Activated naive CD8-positive, alpha-beta T cell treated with anti-CD3 and anti-CD28 coated beads for 36 hours (primary cell): ENCODE measurements around the gene PRKN. TPM values are rescaled to one million over a fixed set of nuclear protein-coding genes. Genes with fewer than 3 reads are reported as not detected.

Source experiments
- DNase-seq: peaks from one replicate; pipeline ENCODE4 v3.0.0; 2021
- H3K27ac Mint-ChIP-seq: one replicate; pipeline ENCODE4 v1.8.0; 2022; ENCODE audit warnings: mild to moderate bottlenecking, moderate library complexity, mixed read lengths
- H3K27me3 Mint-ChIP-seq: one replicate; pipeline ENCODE4 v1.8.0; 2022; ENCODE audit warnings: mild to moderate bottlenecking, mixed read lengths
- H3K36me3 Mint-ChIP-seq: one replicate; pipeline ENCODE4 v1.8.0; 2021; ENCODE audit warnings: mild to moderate bottlenecking, mixed read lengths
- H3K4me1 Mint-ChIP-seq: one replicate; pipeline ENCODE4 v1.8.0; 2021; ENCODE audit warnings: mixed read lengths
- H3K4me3 Mint-ChIP-seq: one replicate; pipeline ENCODE4 v1.8.0; 2022; ENCODE audit warnings: mild to moderate bottlenecking, moderate library complexity, mixed read lengths
- H3K9me3 Mint-ChIP-seq: one replicate; pipeline ENCODE4 v1.8.0; 2022; ENCODE audit warnings: mixed read lengths
- total RNA-seq, 2 experiments: library from RNA; stranded (reverse); gene quantifications; one replicate each; pipeline ENCODE4 v1.2.3, GENCODE V29; 2021

Gene PRKN
- total RNA-seq, 2 experiments from 2014 or later = 0.26 to 0.52 TPM

GRCh38 chr6:162056061-162056460 is 671.5 kb downstream of the PRKN start:
- no peaks in the 10 kb centered on the region for H3K27me3 Mint-ChIP-seq
- no peaks in the 10 kb centered on the region for H3K36me3 Mint-ChIP-seq
- H3K27ac Mint-ChIP-seq = no peak overlapping the region
- H3K4me3 Mint-ChIP-seq = no peak overlapping the region
- no peaks in the 10 kb centered on the region for H3K9me3 Mint-ChIP-seq
- no peaks in the 10 kb centered on the region for H3K4me1 Mint-ChIP-seq
- no peak for DNase-seq

- peak; percentile 2 for DNase-seq
- Mint-ChIP-seq H3K27ac (no peak overlapping the region), H3K4me1 (no peaks in the 10 kb centered on the region), H3K4me3 (no peak overlapping the region), H3K9me3 (no peaks in the 10 kb centered on the region), H3K27me3 (no peaks in the 10 kb centered on the region), H3K36me3 (peaks cover under 1% of the 10 kb centered on the region)
These were observed 672.2 kb downstream of the PRKN start for GRCh38 chr6:162055365-162055764.

GRCh38 chr6:162053084-162053483 is 674.5 kb downstream of the PRKN start:
- Mint-ChIP-seq H3K4me1 (no peaks in the 10 kb centered on the region), H3K36me3 (peaks cover 2% of the 10 kb centered on the region), H3K4me3 (no peak overlapping the region), H3K27me3 (no peaks in the 10 kb centered on the region), H3K27ac (no peak overlapping the region), H3K9me3 (no peaks in the 10 kb centered on the region)
- no peak for DNase-seq

- no peak overlapping the region for H3K4me3 Mint-ChIP-seq
- DNase-seq = no peak
- H3K9me3 Mint-ChIP-seq = no peaks in the 10 kb centered on the region
- H3K27me3 Mint-ChIP-seq = no peaks in the 10 kb centered on the region
- no peaks in the 10 kb centered on the region for H3K4me1 Mint-ChIP-seq
- no peak overlapping the region for H3K27ac Mint-ChIP-seq
- peaks cover 3% of the 10 kb centered on the region for H3K36me3 Mint-ChIP-seq
These were observed 677.0 kb downstream of the PRKN start for GRCh38 chr6:162050579-162050978.

GRCh38 chr6:162046324-162046723 is 681.2 kb downstream of the PRKN start:
- no peak overlapping the region for H3K27ac Mint-ChIP-seq
- H3K27me3 Mint-ChIP-seq = no peaks in the 10 kb centered on the region
- H3K4me3 Mint-ChIP-seq = no peak overlapping the region
- DNase-seq = no peak
- H3K9me3 Mint-ChIP-seq = peaks cover 6% of the 10 kb centered on the region
- peaks cover 3% of the 10 kb centered on the region for H3K36me3 Mint-ChIP-seq
- no peaks in the 10 kb centered on the region for H3K4me1 Mint-ChIP-seq

GRCh38 chr6:162032620-162033019 is 694.9 kb downstream of the PRKN start:
- peaks cover 12% of the 10 kb centered on the region for H3K4me1 Mint-ChIP-seq
- peaks cover 4% of the 10 kb centered on the region for H3K36me3 Mint-ChIP-seq
- H3K27me3 Mint-ChIP-seq = no peaks in the 10 kb centered on the region
- no peak for DNase-seq
- no peaks in the 10 kb centered on the region for H3K9me3 Mint-ChIP-seq
- H3K4me3 Mint-ChIP-seq = no peak overlapping the region
- H3K27ac Mint-ChIP-seq = no peak overlapping the region

- Mint-ChIP-seq H3K36me3 (peaks cover 4% of the 10 kb centered on the region), H3K9me3 (peaks cover 2% of the 10 kb centered on the region), H3K27ac (peak overlapping the region; percentile 9), H3K4me3 (no peak overlapping the region), H3K27me3 (no peaks in the 10 kb centered on the region), H3K4me1 (peaks cover 12% of the 10 kb centered on the region)
- DNase-seq = no peak
These were observed 697.5 kb downstream of the PRKN start for GRCh38 chr6:162029873-162030576.

- Mint-ChIP-seq H3K36me3 (peaks cover 6% of the 10 kb centered on the region), H3K27me3 (no peaks in the 10 kb centered on the region)
These were observed 700.7 kb downstream of the PRKN start for GRCh38 chr6:162026843-162027242.

GRCh38 chr6:162026031-162026430 is 701.5 kb downstream of the PRKN start:
- Mint-ChIP-seq H3K4me3 (no peak overlapping the region), H3K36me3 (peaks cover 6% of the 10 kb centered on the region), H3K27ac (no peak overlapping the region), H3K4me1 (peaks cover 5% of the 10 kb centered on the region), H3K27me3 (no peaks in the 10 kb centered on the region), H3K9me3 (peaks cover 4% of the 10 kb centered on the region)
- no peak for DNase-seq

More at GRCh38 chr6:162026843-162027242, 700.7 kb downstream of the PRKN start:
- no peak for DNase-seq
- Mint-ChIP-seq H3K4me1 (peaks cover 5% of the 10 kb centered on the region), H3K27ac (no peak overlapping the region), H3K4me3 (no peak overlapping the region), H3K9me3 (peaks cover 4% of the 10 kb centered on the region)

GRCh38 chr6:162019349-162019748 is 708.2 kb downstream of the PRKN start:
- Mint-ChIP-seq H3K27me3 (no peaks in the 10 kb centered on the region), H3K4me1 (no peaks in the 10 kb centered on the region), H3K36me3 (peaks cover 2% of the 10 kb centered on the region), H3K27ac (no peak overlapping the region), H3K4me3 (no peak overlapping the region), H3K9me3 (peaks cover 6% of the 10 kb centered on the region)
- DNase-seq = no peak

GRCh38 chr6:162017536-162017935 is 710.0 kb downstream of the PRKN start:
- H3K36me3 Mint-ChIP-seq = no peaks in the 10 kb centered on the region
- DNase-seq = no peak
- H3K27ac Mint-ChIP-seq = no peak overlapping the region
- H3K4me1 Mint-ChIP-seq = no peaks in the 10 kb centered on the region
- H3K27me3 Mint-ChIP-seq = no peaks in the 10 kb centered on the region
- peaks cover 10% of the 10 kb centered on the region for H3K9me3 Mint-ChIP-seq
- no peak overlapping the region for H3K4me3 Mint-ChIP-seq

- H3K27ac Mint-ChIP-seq = no peak overlapping the region
- H3K4me1 Mint-ChIP-seq = no peaks in the 10 kb centered on the region
- no peaks in the 10 kb centered on the region for H3K36me3 Mint-ChIP-seq
- no peaks in the 10 kb centered on the region for H3K27me3 Mint-ChIP-seq
- peaks cover 12% of the 10 kb centered on the region for H3K9me3 Mint-ChIP-seq
- H3K4me3 Mint-ChIP-seq = no peak overlapping the region
- no peak for DNase-seq
These were observed 713.3 kb downstream of the PRKN start for GRCh38 chr6:162014069-162014811.

- no peaks in the 10 kb centered on the region for H3K27me3 Mint-ChIP-seq
- no peaks in the 10 kb centered on the region for H3K4me1 Mint-ChIP-seq
These were observed 722.2 kb downstream of the PRKN start for GRCh38 chr6:162005372-162005771.

GRCh38 chr6:161996783-161997182 is 730.8 kb downstream of the PRKN start:
- H3K36me3 Mint-ChIP-seq = peaks cover 4% of the 10 kb centered on the region
- H3K4me1 Mint-ChIP-seq = no peaks in the 10 kb centered on the region
- no peaks in the 10 kb centered on the region for H3K27me3 Mint-ChIP-seq
- no peak for DNase-seq
- H3K9me3 Mint-ChIP-seq = peaks cover 38% of the 10 kb centered on the region
- H3K4me3 Mint-ChIP-seq = no peak overlapping the region
- no peak overlapping the region for H3K27ac Mint-ChIP-seq

More at GRCh38 chr6:162005372-162005771, 722.2 kb downstream of the PRKN start:
- DNase-seq = no peak
- Mint-ChIP-seq H3K4me3 (no peak overlapping the region), H3K27ac (no peak overlapping the region), H3K9me3 (peaks cover 13% of the 10 kb centered on the region), H3K36me3 (no peaks in the 10 kb centered on the region)

- H3K27me3 Mint-ChIP-seq = no peaks in the 10 kb centered on the region
- peaks cover 13% of the 10 kb centered on the region for H3K9me3 Mint-ChIP-seq
- H3K36me3 Mint-ChIP-seq = peaks cover 1% of the 10 kb centered on the region
- no peaks in the 10 kb centered on the region for H3K4me1 Mint-ChIP-seq
- H3K4me3 Mint-ChIP-seq = no peak overlapping the region
- H3K27ac Mint-ChIP-seq = no peak overlapping the region
- no peak for DNase-seq
These were observed 741.6 kb downstream of the PRKN start for GRCh38 chr6:161985876-161986423.
